Mammary epithelial cell (primary cell): ENCODE measurements around the gene PRF1.

ENCODE experiments used
- EZH2 ChIP-seq: IDR thresholded peaks from 2 replicates; pipeline ENCODE4 v1.6.1; 2012; ENCODE audit warnings: low read length, inconsistent platforms, borderline replicate concordance
- TF ChIP-seq, protein P1 (sequence below), 2 donors: IDR thresholded peaks in 1 of 2; conservative IDR thresholded peaks in 1 of 2; 2 replicates each; pipeline ENCODE4 v1.5.1; 2011 to 2012; ENCODE audit warnings: inconsistent platforms in 2 of 2, low read length in 2 of 2, mild to moderate bottlenecking in 2 of 2, control low read depth in 1 of 2, low read depth in 1 of 2; ENCODE audit not compliant: insufficient read depth in 1 of 2; ENCODE audit errors: extremely low read depth in 1 of 2

DNA sequence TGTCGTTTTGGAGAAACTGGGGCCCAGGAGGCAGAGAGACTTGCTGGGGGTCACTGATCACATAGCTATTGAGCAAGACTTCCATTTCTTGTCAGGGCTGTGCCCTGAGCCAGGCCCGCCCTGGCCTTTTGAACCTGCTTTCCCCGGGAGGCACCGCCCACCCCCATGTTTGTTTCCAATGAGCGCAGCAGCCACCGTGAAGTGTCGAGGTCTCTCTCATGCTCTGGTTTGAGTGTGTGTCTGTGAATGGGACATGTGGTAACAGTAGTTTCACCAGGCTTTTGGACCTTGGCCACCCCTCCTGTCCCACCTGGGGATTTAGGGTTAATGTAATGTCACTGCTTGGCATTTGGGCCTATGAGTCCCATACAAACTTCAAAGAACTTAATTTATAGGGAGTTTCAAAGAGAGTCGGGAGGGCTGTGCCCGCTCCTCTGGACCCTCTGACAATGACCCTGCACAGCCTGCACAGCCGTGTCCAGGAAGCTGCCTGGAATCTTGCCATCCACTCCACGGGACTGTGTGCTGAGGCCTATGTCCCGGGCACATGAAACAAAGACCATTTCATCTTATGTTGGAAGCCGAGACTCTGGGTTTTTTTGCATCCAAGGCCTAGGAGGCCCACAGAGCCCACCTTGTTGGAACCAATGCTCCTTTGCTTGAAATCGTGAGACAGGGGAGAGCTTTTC lies 6.3 kb downstream of the PRF1 start:
- TF ChIP-seq, protein P1, sequence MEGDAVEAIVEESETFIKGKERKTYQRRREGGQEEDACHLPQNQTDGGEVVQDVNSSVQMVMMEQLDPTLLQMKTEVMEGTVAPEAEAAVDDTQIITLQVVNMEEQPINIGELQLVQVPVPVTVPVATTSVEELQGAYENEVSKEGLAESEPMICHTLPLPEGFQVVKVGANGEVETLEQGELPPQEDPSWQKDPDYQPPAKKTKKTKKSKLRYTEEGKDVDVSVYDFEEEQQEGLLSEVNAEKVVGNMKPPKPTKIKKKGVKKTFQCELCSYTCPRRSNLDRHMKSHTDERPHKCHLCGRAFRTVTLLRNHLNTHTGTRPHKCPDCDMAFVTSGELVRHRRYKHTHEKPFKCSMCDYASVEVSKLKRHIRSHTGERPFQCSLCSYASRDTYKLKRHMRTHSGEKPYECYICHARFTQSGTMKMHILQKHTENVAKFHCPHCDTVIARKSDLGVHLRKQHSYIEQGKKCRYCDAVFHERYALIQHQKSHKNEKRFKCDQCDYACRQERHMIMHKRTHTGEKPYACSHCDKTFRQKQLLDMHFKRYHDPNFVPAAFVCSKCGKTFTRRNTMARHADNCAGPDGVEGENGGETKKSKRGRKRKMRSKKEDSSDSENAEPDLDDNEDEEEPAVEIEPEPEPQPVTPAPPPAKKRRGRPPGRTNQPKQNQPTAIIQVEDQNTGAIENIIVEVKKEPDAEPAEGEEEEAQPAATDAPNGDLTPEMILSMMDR (conservative IDR thresholded peaks at IDR 0.05 in 1 of 2, IDR thresholded peaks at IDR 0.05 in 1 of 2; ENCODE audit: extremely low read depth in 1 of 2, insufficient read depth in 1 of 2, low read depth in 1 of 2, low read length in 2 of 2), result no peak
- TF ChIP-seq EZH2, result no peak
